HG03520 (cell line): ENCODE measurements around the gene EPB41L2.
"Not testable (repeated sequence)": the region's sequence is repeated elsewhere in the genome, so short reads cannot be mapped to it uniquely, and the experiment has no call there.

Source experiments
- ATAC-seq: cut with Tn5 transposase; IDR thresholded peaks from one replicate; pipeline ENCODE4 v1.9.1; 2021; ENCODE audit warnings: mild to moderate bottlenecking, moderate library complexity; ENCODE audit not compliant: unreplicated experiment

Gene EPB41L2

GRCh38 chr6:130815200-130816071 is 247.6 kb downstream of the EPB41L2 start:
- no peak for ATAC-seq

- no peak for ATAC-seq
Measured at GRCh38 chr6:130814506-130814905, 248.5 kb downstream of the EPB41L2 start.

- ATAC-seq = no peak
Measured at GRCh38 chr6:130811932-130812331, 251.1 kb downstream of the EPB41L2 start.

- no peak for ATAC-seq
Measured at GRCh38 chr6:130810307-130811030, 252.6 kb downstream of the EPB41L2 start.

GRCh38 chr6:130801368-130801767 is 261.7 kb downstream of the EPB41L2 start:
- ATAC-seq = not testable (repeated sequence)

- ATAC-seq = no peak
Measured at GRCh38 chr6:130797061-130797460, 266.0 kb downstream of the EPB41L2 start.

- no peak for ATAC-seq
Measured at GRCh38 chr6:130796313-130796905, 266.6 kb downstream of the EPB41L2 start.

- ATAC-seq = no peak
Measured at GRCh38 chr6:130794738-130795137, 268.3 kb downstream of the EPB41L2 start.

GRCh38 chr6:130794010-130794697 is 268.9 kb downstream of the EPB41L2 start:
- ATAC-seq = no peak
